Mesenchymal stem cell (in vitro differentiated cells and primary cell): ENCODE data around the gene HLA-A. TPM values are rescaled to one million over a fixed set of nuclear protein-coding genes. Genes with fewer than 3 reads are reported as not detected.

ENCODE experiments used
- small RNA-seq: library from polyadenylated mRNA; stranded (forward); fragments of <200 nt; extraction: miRNeasy Mini kit (QIAGEN cat#:217004); gene quantifications from one replicate; pipeline ENCODE3, GENCODE V24; 2013; ENCODE audit warnings: low read depth

Gene HLA-A

Small RNAs within 50 kb of the gene (small RNA-seq; reads per million reads assigned to genes)
- not detected for gene HLA-U
